NT2/D1 (cell line): ENCODE data around the gene LAMB4.

Experiments used
- SUZ12 ChIP-seq: IDR thresholded peaks from 2 replicates; pipeline ENCODE4 v1.6.1; 2011; ENCODE audit not compliant: insufficient read length, insufficient read depth; ENCODE audit errors: extremely low read depth
- YY1 ChIP-seq: IDR thresholded peaks from 2 replicates; pipeline ENCODE4 v1.6.1; 2011; ENCODE audit not compliant: insufficient read length, insufficient read depth
- ZNF274 ChIP-seq: IDR thresholded peaks from 2 replicates; pipeline ENCODE4 v1.6.1; 2011; ENCODE audit warnings: mild to moderate bottlenecking, low read depth, low read length

- TF ChIP-seq YY1 (no peak), ZNF274 (no peak), SUZ12 (no peak)
These were observed 93.0 kb downstream of the LAMB4 start for GRCh38 chr7:108037140-108037539.
